GM10248 (cell line): Measurements from ENCODE around the gene PTPRN2.

Source experiments
- CTCF ChIA-PET: fragments of 300-600 bp; sonication (Branson Sonifier 250); formaldehyde crosslinking; extraction: SDS; loops from one replicate; lab custom pipeline; 2021; ENCODE audit warnings: antibody characterized with exemption; lab: Yijun Ruan, JAX
- POLR2A ChIA-PET: fragments of 350-650 bp; sonication (Branson Sonifier 250); formaldehyde crosslinking; extraction: SDS; loops from one replicate; lab custom pipeline; 2020; ENCODE audit warnings: antibody characterized with exemption; lab: Yijun Ruan, JAX
- DNase-seq: peaks from one replicate; pipeline ENCODE4 v3.0.0; 2012; ENCODE audit errors: extremely low spot score
- CTCF ChIP-seq: IDR thresholded peaks from 2 replicates; pipeline ENCODE4 v1.5.1; 2012; ENCODE audit warnings: mild to moderate bottlenecking, low read depth; ENCODE audit errors: extremely low read depth, missing control alignments, control extremely low read depth

Gene PTPRN2

GRCh38 chr7:157670490-157671357 is 916.9 kb downstream of the PTPRN2 start:
- POLR2A ChIA-PET = no interaction called here

GRCh38 chr7:157669768-157670351 is 917.8 kb downstream of the PTPRN2 start:
- DNase-seq = no peak
- TF ChIP-seq CTCF = no peak
- ChIA-PET CTCF (no interaction called here), POLR2A (no interaction called here)

More at GRCh38 chr7:157670490-157671357, 916.9 kb downstream of the PTPRN2 start:
- TF ChIP-seq CTCF = no peak
- DNase-seq = no peak
- CTCF ChIA-PET = no interaction called here

- DNase-seq = no peak
- POLR2A ChIA-PET = no interaction called here
- no peak for TF ChIP-seq CTCF
- CTCF ChIA-PET = no interaction called here
Observed at GRCh38 chr7:157668884-157669767, 918.5 kb downstream of the PTPRN2 start.

- POLR2A ChIA-PET = no interaction called here
- CTCF ChIA-PET = no interaction called here
- no peak for TF ChIP-seq CTCF
- no peak for DNase-seq
Observed at GRCh38 chr7:157668221-157668883, 919.3 kb downstream of the PTPRN2 start.

- DNase-seq = no peak
- TF ChIP-seq CTCF = no peak
- POLR2A ChIA-PET = no interaction called here
- CTCF ChIA-PET = no interaction called here
Observed at GRCh38 chr7:157667731-157668130, 919.9 kb downstream of the PTPRN2 start.

- POLR2A ChIA-PET = no interaction called here
- CTCF ChIA-PET = no interaction called here
- no peak for DNase-seq
- no peak for TF ChIP-seq CTCF
Observed at GRCh38 chr7:157667261-157667660, 920.4 kb downstream of the PTPRN2 start.
